Nephron (organoid): ENCODE measurements around the gene TELO2.

Source experiments
- H3K27ac Mint-ChIP-seq, 3 experiments: 2 replicates each; pipeline ENCODE4 v1.8.0; 2020; ENCODE audit warnings: mixed read lengths in 3 of 3, mild to moderate bottlenecking in 2 of 3, moderate library complexity in 1 of 3
- H3K27me3 Mint-ChIP-seq: 2 replicates; pipeline ENCODE4 v1.8.0; 2021; ENCODE audit warnings: low read depth, mild to moderate bottlenecking, moderate library complexity, mixed read lengths
- H3K36me3 Mint-ChIP-seq: 2 replicates; pipeline ENCODE4 v1.8.0; 2020; ENCODE audit warnings: low read depth, mixed read lengths
- H3K4me1 Mint-ChIP-seq: 2 replicates; pipeline ENCODE4 v1.8.0; 2020; ENCODE audit warnings: mixed read lengths
- H3K4me3 Mint-ChIP-seq, 3 experiments: 2 replicates each; pipeline ENCODE4 v1.8.0; 2020; ENCODE audit warnings: mild to moderate bottlenecking in 3 of 3, mixed read lengths in 3 of 3, moderate library complexity in 2 of 3
- H3K9me3 Mint-ChIP-seq: 2 replicates; pipeline ENCODE4 v1.8.0; 2020; ENCODE audit warnings: mixed read lengths
- CTCF ChIP-seq, 3 experiments: fragments of 200-600 bp; sonication (generic); IDR thresholded peaks; one replicate each; pipeline ENCODE4 v1.5.0; 2021; ENCODE audit warnings: antibody characterized with exemption in 3 of 3; ENCODE audit not compliant: unreplicated experiment in 3 of 3

TELO2 gene

GRCh38 chr16:1492923-1493745 lies at the start of gene TELO2:
TSS of gene TELO2 (plus strand) at chr16:1493360. CDS start at chr16:1494282, 922 bp downstream.
- Mint-ChIP-seq H3K36me3 (peaks cover 4% of the 10 kb centered on the region), H3K9me3 (no peaks in the 10 kb centered on the region), H3K4me1 (peaks cover 16% of the 10 kb centered on the region), H3K27ac (peak within 1 kb of the TSS; percentile 92 to 99 (median 95)), H3K4me3 (peak within 1 kb of the TSS; percentile 94 to 95 (median 95)), H3K27me3 (peaks cover 4% of the 10 kb centered on the region)
- TF ChIP-seq CTCF (IDR thresholded peaks at IDR 0.05; ENCODE audit: unreplicated experiment in 3 of 3), result no peak

- no peak overlapping the region for H3K4me3 Mint-ChIP-seq
- no peaks in the 10 kb centered on the region for H3K27me3 Mint-ChIP-seq
- H3K4me1 Mint-ChIP-seq, result no peaks in the 10 kb centered on the region
- no peaks in the 10 kb centered on the region for H3K36me3 Mint-ChIP-seq
- H3K9me3 Mint-ChIP-seq, result no peaks in the 10 kb centered on the region
- no peak overlapping the region for H3K27ac Mint-ChIP-seq
- TF ChIP-seq CTCF (IDR thresholded peaks at IDR 0.05; ENCODE audit: unreplicated experiment in 3 of 3), result no peak
Observed at GRCh38 chr16:1443403-1443973, 49.7 kb upstream of the TELO2 start.

- Mint-ChIP-seq H3K27me3 (no peaks in the 10 kb centered on the region), H3K36me3 (no peaks in the 10 kb centered on the region), H3K4me3 (no peak within 1 kb of the TSS), H3K9me3 (no peaks in the 10 kb centered on the region), H3K27ac (no peak within 1 kb of the TSS), H3K4me1 (no peaks in the 10 kb centered on the region)
- no peak for TF ChIP-seq CTCF (IDR thresholded peaks at IDR 0.05; ENCODE audit: unreplicated experiment in 3 of 3)
Observed at GRCh38 chr16:1443980-1444729, 49.0 kb upstream of the TELO2 start, which contains the start of gene CCDC154. TSS of gene CCDC154 (minus strand) at chr16:1444556. CDS start at chr16:1444322, 234 bp downstream.

- Mint-ChIP-seq H3K36me3 (no peaks in the 10 kb centered on the region), H3K27ac (no peak overlapping the region), H3K4me3 (no peak overlapping the region), H3K4me1 (no peaks in the 10 kb centered on the region), H3K27me3 (no peaks in the 10 kb centered on the region), H3K9me3 (no peaks in the 10 kb centered on the region)
- TF ChIP-seq CTCF (IDR thresholded peaks at IDR 0.05; ENCODE audit: unreplicated experiment in 3 of 3), result no peak
Observed at GRCh38 chr16:1444730-1445517, 48.2 kb upstream of the TELO2 start.

GRCh38 chr16:1445518-1446203 lies 47.5 kb upstream of the TELO2 start:
- Mint-ChIP-seq H3K9me3 (no peaks in the 10 kb centered on the region), H3K4me1 (no peaks in the 10 kb centered on the region), H3K27ac (no peak overlapping the region), H3K36me3 (no peaks in the 10 kb centered on the region), H3K27me3 (no peaks in the 10 kb centered on the region), H3K4me3 (no peak overlapping the region)
- no peak for TF ChIP-seq CTCF (IDR thresholded peaks at IDR 0.05; ENCODE audit: unreplicated experiment in 3 of 3)
